DMS79 treated with DMSO at 0.1 percent for 48 hours (cell line): ENCODE measurements around the gene ZBTB12.
"Not testable (repeated sequence)": the region's sequence is repeated elsewhere in the genome, so short reads cannot be mapped to it uniquely, and the experiment has no call there.

Experiments used
- DNase-seq: peaks from one replicate; lab custom pipeline; 2025; lab: John Stamatoyannopoulos, UW

Gene ZBTB12

DNA sequence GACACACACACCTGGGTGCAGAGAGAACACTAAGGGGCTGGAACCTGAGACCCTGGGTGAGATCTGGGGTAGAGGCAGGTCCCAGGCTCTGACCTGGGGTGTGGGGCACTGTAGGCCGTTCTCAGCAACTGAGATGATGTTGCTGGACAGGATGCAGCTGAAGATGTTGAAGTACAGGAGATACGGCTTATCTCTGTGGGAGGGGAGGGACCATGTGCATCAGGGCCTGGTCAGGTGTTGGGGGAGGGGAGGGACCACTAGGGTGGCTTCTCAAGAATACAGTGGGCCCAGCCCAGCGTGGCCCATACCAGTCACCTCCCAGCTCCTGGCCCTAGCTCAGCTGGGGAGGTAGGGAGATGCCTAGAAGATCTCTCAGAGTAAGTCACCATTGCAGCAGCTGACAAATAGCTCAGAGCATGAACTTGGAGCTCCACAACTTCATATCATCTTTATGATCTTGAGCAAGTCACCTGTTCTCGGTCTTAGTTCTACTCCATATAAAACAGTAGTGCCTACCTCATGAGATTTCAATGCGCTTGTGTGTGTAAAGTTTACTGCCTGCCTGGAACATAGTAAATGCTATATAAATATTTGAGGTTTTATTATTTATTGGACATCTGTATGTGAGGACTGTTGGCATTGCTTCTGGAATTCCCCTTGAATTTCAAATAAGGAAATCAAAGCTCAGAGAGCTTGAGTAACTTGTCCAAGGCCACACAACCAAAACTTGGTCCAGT lies 26.9 kb downstream of the ZBTB12 start:
- no peak for DNase-seq

GRCh38 chr6:31874084-31874670 lies 27.7 kb downstream of the ZBTB12 start:
- DNase-seq, result no peak

DNA sequence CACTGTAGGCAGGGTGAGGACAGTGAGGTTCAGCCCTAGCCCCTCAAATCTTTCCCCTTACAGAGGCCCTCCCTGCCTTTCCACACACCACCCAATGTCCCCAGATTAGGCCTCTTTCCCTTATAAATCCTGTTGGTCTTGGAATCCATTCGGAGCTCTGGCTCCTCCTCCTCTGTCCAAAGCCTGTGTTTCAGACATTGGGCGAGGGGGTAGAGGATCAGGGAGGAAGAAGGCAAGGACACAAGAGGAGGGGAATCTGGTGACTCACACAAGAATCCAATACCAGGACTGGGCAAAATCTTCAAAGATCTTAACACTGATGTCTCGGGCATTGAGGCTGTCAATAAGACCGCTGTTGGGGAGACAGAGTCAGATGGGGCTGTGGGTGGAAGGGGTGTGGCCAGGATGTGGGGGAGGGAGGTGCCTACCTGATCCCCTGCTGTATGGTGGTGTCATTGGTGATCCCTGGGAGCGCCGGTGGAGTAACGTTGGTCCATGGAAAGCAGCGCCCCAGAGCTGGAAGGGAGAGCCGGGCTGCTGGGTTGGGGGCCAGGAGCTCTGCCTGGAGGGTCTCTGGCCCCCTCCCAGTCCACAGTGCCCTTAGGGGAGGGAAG lies 30.7 kb downstream of the ZBTB12 start:
- no peak for DNase-seq

DNA sequence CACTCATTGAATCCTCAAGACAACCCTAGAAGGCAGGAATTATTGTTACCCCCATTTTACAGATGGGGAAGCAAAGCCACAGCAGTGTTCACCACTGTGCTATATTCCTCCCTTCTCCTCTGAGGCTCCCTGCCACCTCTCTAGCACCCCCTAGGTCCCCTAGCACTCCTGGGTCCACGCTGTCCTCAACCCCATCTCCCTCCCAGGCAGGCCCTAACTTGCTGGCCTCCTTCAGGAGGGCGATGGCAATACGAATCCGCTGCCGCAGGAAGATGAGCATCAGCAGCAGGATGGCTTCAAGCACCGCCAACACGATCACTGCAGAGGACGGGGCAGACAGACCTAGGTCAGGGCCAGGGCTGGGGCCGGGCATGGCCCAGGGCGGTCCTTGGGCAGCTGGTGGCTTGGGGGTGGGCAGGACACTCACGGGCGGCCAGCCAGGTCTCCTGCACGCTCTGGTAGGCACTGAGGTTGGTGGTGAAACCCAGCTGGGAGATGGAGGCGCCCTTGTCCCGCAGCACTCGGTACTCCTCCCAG lies 31.4 kb downstream of the ZBTB12 start:
- DNase-seq, result no peak

- DNase-seq, result no peak
Observed at GRCh38 chr6:31869343-31869742, 32.5 kb downstream of the ZBTB12 start.

- not testable (repeated sequence) for DNase-seq
Observed at GRCh38 chr6:31868658-31868971, 33.3 kb downstream of the ZBTB12 start.

- DNase-seq, result no peak
Observed at GRCh38 chr6:31865205-31866118, 36.4 kb downstream of the ZBTB12 start.

- DNase-seq, result no peak
Observed at GRCh38 chr6:31864818-31865204, 37.1 kb downstream of the ZBTB12 start.

DNA sequence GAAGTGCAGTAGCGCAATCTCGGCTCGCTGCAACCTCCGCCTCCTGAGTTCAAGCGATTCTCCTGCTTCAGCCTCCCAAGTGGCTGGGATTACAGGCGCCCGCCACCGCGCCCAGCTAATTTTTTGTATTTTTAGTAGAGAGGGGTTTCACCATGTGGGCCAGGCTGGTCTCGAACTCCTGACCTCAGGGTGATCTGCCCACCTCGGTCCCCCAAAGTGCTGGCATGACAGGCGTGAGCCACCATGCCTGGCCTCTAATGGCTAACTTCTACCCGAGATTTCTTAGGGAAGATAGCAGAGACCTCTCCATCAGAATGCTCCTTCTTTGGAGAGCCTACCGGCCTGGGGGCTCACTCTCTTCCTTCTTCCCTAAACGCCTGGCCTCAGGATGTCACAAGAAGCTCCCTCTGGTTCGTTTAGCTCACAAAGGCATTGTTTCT lies 37.7 kb downstream of the ZBTB12 start:
- DNase-seq, result not testable (repeated sequence)

DNA sequence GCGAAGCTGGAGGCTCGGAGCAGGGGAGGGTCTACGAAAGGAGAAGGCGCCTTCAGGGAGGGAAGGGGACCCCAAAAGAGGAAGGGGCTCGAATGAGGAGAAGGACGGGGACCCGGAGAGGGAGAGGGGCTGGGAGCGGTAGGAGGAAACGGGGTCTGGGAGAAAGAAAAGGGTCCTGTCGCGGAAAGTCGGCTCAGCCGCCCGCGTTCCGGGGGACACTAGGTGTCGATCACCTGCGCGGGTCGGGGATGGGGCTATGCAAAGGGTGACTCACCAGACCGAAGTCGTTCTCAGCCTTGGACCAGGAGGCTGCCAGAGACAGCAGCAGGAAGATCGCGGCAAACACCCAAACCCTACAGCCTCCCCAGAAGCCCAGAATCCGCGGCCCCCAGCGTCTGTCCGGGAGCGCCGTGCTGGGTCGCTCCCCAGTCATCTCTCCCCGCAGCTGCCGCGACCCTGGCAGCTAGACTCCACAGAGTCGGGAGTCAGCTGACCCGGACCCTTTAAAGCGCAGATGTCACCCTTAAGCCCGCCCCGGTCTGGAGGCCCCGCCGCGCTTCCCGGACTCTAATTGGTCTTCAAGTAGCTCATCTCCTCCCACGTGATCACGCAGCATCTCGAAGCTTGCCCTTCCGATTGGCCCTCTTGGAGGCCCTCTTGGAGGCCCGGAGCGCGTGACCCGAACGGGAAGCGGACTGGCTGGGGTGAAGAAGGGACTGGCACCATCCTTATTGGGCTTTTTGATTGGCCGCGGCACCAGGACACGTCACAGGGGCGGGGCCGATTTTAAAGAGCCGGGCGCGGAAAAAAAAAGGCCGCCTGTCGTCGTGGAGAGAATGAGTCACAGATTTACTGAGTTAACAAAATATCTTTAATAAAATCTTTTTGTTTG lies 39.3 kb downstream of the ZBTB12 start, which contains the start of gene NEU1:
TSS of gene NEU1 (minus strand) at position 478 of the 892 bp plus-strand sequence. CDS start at position 433, 45 bp downstream.
- DNase-seq, result peak; percentile 98

DNA sequence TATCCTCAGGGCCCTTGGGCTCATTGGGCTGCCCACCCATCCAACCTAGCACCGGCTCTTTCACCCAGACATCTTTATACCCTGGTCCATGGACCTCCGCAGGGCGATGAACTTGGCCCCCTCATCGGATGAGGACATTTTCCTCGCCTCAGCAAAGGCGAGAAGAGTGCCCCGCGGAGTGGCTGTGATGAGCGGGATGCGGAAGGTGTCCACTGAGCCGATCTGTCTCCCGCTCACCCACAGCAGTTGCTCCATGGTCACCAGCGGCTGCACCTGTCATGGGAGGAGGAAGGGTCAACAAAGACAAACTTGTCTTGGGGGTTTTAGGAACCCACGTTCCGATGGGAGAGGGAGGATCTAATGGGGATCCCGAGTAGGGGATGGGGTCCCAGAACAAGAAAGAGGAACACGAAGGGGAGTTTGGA lies 40.0 kb downstream of the ZBTB12 start:
- no peak for DNase-seq

GRCh38 chr6:31861150-31861549 lies 40.7 kb downstream of the ZBTB12 start:
- DNase-seq, result no peak

- no peak for DNase-seq
Observed at GRCh38 chr6:31860349-31860748, 41.5 kb downstream of the ZBTB12 start.

DNA sequence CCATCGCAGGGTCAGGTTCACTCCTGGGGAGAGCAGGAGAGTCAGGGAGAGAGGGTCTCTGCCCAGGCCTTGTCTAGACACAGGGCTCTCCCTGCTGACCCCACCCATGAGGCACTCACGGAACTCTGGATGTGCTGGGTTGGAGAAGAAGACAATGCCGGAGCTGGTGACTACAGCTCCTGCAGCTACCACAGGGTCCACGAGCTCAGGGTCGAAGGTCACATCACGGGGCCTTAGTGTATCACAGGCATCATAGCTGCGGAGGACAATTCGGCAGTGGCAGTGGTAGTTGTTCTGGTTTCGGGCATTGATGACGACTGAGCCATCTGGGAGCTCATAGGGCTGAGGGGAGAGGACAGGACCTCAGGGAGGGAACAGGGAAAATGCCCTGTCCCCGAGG lies 42.0 kb downstream of the ZBTB12 start:
- DNase-seq, result no peak

- no peak for DNase-seq
Observed at GRCh38 chr6:31858707-31859106, 43.2 kb downstream of the ZBTB12 start.

GRCh38 chr6:31857774-31858173 lies 44.1 kb downstream of the ZBTB12 start:
- not testable (repeated sequence) for DNase-seq

DNA sequence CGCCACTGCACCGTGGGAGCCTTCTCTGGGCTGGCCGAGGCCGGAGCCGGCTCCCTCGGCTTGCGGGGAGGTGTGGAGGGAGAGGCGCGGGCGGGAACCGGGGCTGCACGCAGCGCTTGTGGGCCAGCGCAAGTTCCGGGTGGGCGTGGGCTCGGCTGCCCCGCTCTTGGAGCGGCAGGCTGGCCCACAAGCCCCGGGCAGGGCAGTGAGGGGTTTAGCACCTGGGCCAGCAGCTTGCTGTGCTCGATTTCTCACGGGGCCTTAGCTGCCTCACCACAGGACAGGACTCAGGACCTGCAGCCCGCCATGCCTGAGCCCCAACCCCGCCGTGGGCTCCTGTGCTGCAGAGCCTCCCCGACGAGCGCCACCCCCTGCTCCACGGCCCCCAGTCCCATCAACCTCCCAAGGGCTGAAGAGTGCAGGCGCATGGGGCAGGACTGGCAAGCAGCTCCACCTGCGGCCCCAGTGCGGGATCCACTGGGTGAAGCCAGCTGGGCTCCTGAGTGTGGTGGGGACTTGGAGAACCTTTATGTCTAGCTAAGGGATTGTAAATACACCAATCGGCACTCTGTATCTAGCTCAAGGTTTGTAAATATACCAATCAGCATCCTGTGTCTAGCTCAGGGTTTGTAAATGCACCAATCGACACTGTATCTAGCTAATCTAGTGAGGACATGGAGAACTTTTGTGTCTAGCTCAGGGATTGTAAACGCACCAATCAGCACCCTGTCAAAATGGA lies 49.7 kb downstream of the ZBTB12 start:
- DNase-seq, result not testable (repeated sequence)

- DNase-seq, result no peak
Observed at GRCh38 chr6:31851485-31851832, 50.4 kb downstream of the ZBTB12 start.

DNA sequence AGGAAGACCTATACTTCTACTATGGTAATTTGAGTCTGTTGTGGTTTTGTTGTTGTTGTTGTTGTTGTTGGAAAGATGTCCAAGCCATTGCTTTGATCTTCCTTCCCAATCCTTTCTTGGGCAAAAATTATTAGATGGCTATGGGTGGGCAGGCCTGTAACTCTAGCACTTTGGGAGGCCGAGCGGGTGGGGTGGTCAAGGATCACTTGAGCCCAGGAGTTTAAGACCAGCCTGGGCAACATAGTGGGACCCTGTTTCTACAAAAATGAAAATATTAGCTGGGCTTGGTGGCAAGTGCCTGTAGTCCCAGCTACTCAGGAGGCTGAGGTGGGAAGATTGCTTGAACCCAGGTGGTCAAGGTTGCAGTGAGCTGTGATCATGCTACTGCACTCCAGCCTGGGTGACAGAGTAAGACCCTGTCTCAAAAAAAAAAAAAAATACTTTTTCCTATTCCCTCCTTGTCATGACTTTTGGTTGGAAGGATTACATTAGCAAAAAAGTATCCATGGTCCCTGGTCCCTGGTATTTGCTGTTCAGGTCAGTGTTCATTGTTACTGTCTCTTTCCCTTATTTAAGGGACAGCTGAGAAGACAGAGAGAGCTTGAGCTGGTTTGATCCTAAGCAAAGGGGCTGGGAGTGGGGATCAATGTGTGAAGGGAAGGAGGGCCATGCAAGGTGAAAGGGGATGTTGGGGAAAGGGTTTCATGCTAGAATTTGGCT lies 51.0 kb downstream of the ZBTB12 start:
- DNase-seq, result no peak
